Lower leg skin (tissue), 3 donors: ENCODE results near the gene PPP2R5E.

Experiments
- POLR2A ChIP-seq, 2 donors: fragments of 450-650 bp; IDR thresholded peaks; one replicate each; pipeline ENCODE4 v1.6.1; 2016 to 2017; ENCODE audit warnings: antibody characterized with exemption in 2 of 2, mild to moderate bottlenecking in 1 of 2, moderate library complexity in 1 of 2
- TF ChIP-seq, protein P1 (sequence below), 3 donors: fragments of 450-650 bp; IDR thresholded peaks; one replicate each; pipeline ENCODE4 v1.5.1; 2016; ENCODE audit warnings: antibody characterized with exemption in 3 of 3, mild to moderate bottlenecking in 3 of 3, moderate library complexity in 2 of 3

DNA sequence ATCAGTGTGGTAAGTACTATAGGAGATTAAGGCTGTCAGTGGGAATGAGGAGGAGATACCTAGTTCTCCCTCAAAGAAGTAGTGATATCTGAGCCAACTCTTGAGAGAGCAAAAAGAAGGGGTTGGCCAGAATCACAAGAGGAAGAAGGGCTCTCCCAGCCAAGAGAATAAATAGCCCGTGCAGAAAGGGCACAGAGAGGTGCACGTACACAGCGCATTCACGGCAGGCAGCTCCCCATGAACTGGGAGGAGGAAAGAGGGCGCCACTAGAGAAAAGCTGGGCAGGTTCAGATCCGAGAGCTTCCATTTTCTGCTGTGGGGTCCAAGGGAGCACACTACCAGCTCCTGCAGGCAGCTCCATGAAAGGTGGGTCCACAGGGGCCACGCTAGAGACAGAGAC lies 59.9 kb downstream of the PPP2R5E start:
- TF ChIP-seq, protein P1, sequence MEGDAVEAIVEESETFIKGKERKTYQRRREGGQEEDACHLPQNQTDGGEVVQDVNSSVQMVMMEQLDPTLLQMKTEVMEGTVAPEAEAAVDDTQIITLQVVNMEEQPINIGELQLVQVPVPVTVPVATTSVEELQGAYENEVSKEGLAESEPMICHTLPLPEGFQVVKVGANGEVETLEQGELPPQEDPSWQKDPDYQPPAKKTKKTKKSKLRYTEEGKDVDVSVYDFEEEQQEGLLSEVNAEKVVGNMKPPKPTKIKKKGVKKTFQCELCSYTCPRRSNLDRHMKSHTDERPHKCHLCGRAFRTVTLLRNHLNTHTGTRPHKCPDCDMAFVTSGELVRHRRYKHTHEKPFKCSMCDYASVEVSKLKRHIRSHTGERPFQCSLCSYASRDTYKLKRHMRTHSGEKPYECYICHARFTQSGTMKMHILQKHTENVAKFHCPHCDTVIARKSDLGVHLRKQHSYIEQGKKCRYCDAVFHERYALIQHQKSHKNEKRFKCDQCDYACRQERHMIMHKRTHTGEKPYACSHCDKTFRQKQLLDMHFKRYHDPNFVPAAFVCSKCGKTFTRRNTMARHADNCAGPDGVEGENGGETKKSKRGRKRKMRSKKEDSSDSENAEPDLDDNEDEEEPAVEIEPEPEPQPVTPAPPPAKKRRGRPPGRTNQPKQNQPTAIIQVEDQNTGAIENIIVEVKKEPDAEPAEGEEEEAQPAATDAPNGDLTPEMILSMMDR (IDR thresholded peaks at IDR 0.05), result no peak
- TF ChIP-seq POLR2A (IDR thresholded peaks at IDR 0.05), result no peak
